Activated B cell treated with CpG ODN at 0.5 μM for 24 hours (primary cell): ENCODE data around the gene EFS. TPM values are rescaled to one million over a fixed set of nuclear protein-coding genes. Genes with fewer than 3 reads are reported as not detected.

Experiments used
- ATAC-seq: fragments of 200-7000 bp; cut with Tn5 transposase; one replicate; pipeline ENCODE4 v1.10.0; 2021; ENCODE audit warnings: low read depth, mild to moderate bottlenecking, moderate library complexity
- CTCF ChIA-PET: fragments of 350-600 bp; sonication (Branson Sonifier 250); formaldehyde crosslinking; loops from one replicate; lab custom pipeline; 2021; ENCODE audit warnings: antibody characterized with exemption; lab: Charles Lee
- POLR2A ChIA-PET: fragments of 350-600 bp; sonication (Branson Sonifier 250); formaldehyde crosslinking; loops from one replicate; lab custom pipeline; 2021; ENCODE audit warnings: antibody characterized with exemption; lab: Charles Lee
- DNase-seq: peaks from one replicate; pipeline ENCODE4 v3.0.0; 2022
- H3K27ac Mint-ChIP-seq: one replicate; pipeline ENCODE4 v1.8.0; 2020; ENCODE audit warnings: mixed read lengths
- H3K27me3 Mint-ChIP-seq: one replicate; pipeline ENCODE4 v1.8.0; 2021; ENCODE audit warnings: mixed read lengths
- H3K36me3 Mint-ChIP-seq: one replicate; pipeline ENCODE4 v1.8.0; 2021; ENCODE audit warnings: low read depth, mixed read lengths
- H3K4me1 Mint-ChIP-seq: one replicate; pipeline ENCODE4 v1.8.0; 2021; ENCODE audit warnings: mixed read lengths
- H3K4me3 Mint-ChIP-seq: one replicate; pipeline ENCODE4 v1.8.0; 2020; ENCODE audit warnings: mild to moderate bottlenecking, mixed read lengths
- H3K9me3 Mint-ChIP-seq: one replicate; pipeline ENCODE4 v1.8.0; 2020; ENCODE audit warnings: mixed read lengths
- intact Hi-C: fragments of 100-400 bp; cut with micrococcal nuclease; formaldehyde crosslinking; loops from one replicate; pipeline ENCODE4 v1.15.1; 2024
- total RNA-seq: library from RNA; stranded (reverse); gene quantifications from 2 replicates; pipeline ENCODE4 v1.2.3, GENCODE V29; 2022
- TF ChIP-seq, protein P1 (sequence below): fragments of 200-600 bp; IDR thresholded peaks from one replicate; pipeline ENCODE4 v1.8.0; 2022; ENCODE audit warnings: antibody characterized with exemption, mild to moderate bottlenecking

Gene EFS
- total RNA-seq, 1 donor from 2014 or later, result not detected

DNA sequence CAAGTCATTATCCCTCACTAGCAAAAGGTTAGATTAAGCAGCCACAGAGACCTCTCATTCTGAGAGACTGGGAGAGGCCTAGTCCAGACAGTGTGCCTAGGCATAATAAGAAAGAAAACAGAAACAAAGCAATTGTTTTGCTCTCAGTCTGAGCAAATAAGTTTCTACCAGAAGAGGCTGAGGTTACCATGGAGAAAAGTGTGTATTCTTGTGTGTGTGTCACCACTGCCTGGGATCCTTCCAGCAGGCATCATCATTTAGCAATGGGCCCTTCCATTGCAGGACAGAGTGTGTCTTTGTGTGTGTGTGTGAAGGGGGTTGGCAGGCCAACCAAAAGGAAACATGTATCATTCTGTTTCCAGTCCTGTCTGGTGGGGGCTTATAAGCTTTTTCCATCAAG is 3.7 kb downstream of the EFS start:
- no peak for DNase-seq
- CTCF ChIA-PET, result no interaction called here

DNA sequence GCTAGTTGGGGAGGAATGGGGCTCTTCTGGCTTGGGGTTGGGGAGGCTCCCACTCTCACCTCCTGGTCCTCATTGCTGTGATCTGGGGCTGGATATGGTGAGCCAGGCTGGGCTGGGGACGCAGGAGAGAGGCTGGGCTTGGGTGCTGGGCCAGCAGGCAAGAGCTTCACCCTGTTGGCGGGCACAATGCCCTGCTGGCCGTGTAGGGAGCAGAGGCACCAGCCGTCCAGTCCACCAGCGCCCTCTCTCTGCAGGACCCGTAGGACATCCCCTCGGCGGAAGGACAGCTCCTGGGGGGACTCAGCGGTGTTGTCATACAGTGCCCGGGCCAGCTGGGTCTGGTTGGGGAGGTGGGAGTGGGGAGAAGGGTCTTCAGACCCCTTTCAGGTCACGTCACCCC is 4.5 kb downstream of the EFS start:
- ChIA-PET CTCF (no interaction called here), POLR2A (interaction anchor here (0.5 to 0.6 kb wide), 2 partner anchors 56 to 647 kb away, joined by 4 to 5 read pairs; no protein-coding TSS in a partner anchor)
- H3K4me3 Mint-ChIP-seq, result no peak overlapping the region
- no peaks in the 10 kb centered on the region for H3K4me1 Mint-ChIP-seq
- H3K9me3 Mint-ChIP-seq, result no peaks in the 10 kb centered on the region
- no peaks in the 10 kb centered on the region for H3K36me3 Mint-ChIP-seq
- H3K27ac Mint-ChIP-seq, result no peak overlapping the region
- H3K27me3 Mint-ChIP-seq, result peaks cover 33% of the 10 kb centered on the region
- TF ChIP-seq, protein P1, sequence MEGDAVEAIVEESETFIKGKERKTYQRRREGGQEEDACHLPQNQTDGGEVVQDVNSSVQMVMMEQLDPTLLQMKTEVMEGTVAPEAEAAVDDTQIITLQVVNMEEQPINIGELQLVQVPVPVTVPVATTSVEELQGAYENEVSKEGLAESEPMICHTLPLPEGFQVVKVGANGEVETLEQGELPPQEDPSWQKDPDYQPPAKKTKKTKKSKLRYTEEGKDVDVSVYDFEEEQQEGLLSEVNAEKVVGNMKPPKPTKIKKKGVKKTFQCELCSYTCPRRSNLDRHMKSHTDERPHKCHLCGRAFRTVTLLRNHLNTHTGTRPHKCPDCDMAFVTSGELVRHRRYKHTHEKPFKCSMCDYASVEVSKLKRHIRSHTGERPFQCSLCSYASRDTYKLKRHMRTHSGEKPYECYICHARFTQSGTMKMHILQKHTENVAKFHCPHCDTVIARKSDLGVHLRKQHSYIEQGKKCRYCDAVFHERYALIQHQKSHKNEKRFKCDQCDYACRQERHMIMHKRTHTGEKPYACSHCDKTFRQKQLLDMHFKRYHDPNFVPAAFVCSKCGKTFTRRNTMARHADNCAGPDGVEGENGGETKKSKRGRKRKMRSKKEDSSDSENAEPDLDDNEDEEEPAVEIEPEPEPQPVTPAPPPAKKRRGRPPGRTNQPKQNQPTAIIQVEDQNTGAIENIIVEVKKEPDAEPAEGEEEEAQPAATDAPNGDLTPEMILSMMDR, result no peak
- intact Hi-C loops, result no loop called here
- ATAC-seq (no peak), DNase-seq (no peak)

More for the DNA sequence above, 3.7 kb downstream of the EFS start:
- peaks cover 29% of the 10 kb centered on the region for H3K27me3 Mint-ChIP-seq
- TF ChIP-seq, protein P1, result no peak
- H3K27ac Mint-ChIP-seq, result no peak overlapping the region
- no peak overlapping the region for H3K4me3 Mint-ChIP-seq
- POLR2A ChIA-PET, result no interaction called here
- ATAC-seq, result no peak
- no peaks in the 10 kb centered on the region for H3K36me3 Mint-ChIP-seq
- intact Hi-C loops, result no loop called here
- no peaks in the 10 kb centered on the region for H3K9me3 Mint-ChIP-seq
- no peaks in the 10 kb centered on the region for H3K4me1 Mint-ChIP-seq

DNA sequence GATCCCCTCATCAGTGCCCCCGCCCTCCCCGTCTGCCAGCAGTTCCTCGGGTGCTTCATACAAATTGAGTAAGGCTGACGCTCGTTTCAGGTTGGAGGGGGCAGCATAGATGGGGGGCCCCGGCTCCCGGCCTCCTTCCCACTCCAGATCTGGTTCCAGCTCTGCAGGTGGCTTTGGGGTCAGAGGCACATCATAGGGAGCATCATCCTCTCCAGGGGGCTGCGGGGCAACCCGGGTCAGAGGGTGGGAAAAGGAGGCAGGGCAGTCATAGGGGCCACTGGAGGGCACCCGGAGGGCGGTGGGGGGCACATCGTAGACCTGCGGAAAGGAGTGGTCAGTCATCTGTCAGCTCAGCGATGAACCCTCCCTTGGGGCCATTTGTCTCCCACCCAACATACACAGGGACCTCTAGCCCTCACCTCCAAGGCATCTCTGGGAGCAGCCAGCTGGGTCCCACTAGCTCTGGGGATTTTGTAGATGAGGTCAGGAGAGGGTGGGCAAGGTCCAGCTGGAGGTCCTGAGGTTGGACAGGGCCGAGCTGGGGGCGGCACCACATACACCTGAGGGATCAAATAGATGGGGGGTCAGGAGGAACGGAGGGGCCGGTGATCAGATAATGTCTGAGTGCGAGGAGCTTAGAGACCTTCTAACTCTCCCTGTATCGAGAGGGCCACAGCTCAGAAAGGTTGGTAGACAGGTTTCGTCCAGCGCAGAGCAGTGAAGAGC is 5.1 kb downstream of the EFS start:
- H3K36me3 Mint-ChIP-seq, result no peaks in the 10 kb centered on the region
- ChIA-PET POLR2A (interaction anchor here (0.6 kb wide), 1 partner anchor 647 kb away, joined by 5 read pairs; no protein-coding TSS in a partner anchor), CTCF (no interaction called here)
- DNase-seq (no peak), ATAC-seq (no peak)
- TF ChIP-seq, protein P1, result no peak
- H3K4me1 Mint-ChIP-seq, result no peaks in the 10 kb centered on the region
- H3K9me3 Mint-ChIP-seq, result no peaks in the 10 kb centered on the region
- H3K27ac Mint-ChIP-seq, result no peak overlapping the region
- intact Hi-C loops, result no loop called here
- H3K4me3 Mint-ChIP-seq, result no peak overlapping the region
- peaks cover 36% of the 10 kb centered on the region for H3K27me3 Mint-ChIP-seq

DNA sequence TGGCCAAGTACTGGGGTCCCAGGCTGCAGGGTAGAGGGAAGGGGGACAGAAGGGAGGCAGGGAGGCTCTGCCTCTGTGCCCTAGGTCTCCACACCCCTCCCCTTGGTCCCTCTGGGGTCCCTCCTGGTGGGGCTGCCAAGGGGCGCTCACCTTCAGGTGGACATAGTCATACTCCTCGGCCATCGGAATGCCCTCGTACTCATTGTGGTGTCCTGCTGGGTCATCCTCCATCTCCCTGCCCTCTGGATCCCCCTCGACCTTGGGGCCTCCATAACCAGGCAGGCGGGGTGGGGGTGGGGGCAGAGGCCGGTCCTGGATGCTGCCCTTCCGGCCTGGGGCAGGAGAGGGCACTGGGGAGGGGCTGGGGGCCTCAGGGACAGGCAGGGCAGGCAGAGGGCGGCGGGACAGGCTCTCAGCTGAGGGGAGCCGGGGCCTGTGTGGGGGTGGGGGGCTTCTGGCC is 5.8 kb downstream of the EFS start:
- Mint-ChIP-seq H3K4me3 (no peak overlapping the region), H3K27me3 (peaks cover 36% of the 10 kb centered on the region), H3K9me3 (no peaks in the 10 kb centered on the region), H3K4me1 (no peaks in the 10 kb centered on the region), H3K27ac (no peak overlapping the region), H3K36me3 (no peaks in the 10 kb centered on the region)
- intact Hi-C loops, result no loop called here
- TF ChIP-seq, protein P1, result no peak
- ChIA-PET POLR2A (no interaction called here), CTCF (no interaction called here)
- ATAC-seq (no peak), DNase-seq (no peak)

DNA sequence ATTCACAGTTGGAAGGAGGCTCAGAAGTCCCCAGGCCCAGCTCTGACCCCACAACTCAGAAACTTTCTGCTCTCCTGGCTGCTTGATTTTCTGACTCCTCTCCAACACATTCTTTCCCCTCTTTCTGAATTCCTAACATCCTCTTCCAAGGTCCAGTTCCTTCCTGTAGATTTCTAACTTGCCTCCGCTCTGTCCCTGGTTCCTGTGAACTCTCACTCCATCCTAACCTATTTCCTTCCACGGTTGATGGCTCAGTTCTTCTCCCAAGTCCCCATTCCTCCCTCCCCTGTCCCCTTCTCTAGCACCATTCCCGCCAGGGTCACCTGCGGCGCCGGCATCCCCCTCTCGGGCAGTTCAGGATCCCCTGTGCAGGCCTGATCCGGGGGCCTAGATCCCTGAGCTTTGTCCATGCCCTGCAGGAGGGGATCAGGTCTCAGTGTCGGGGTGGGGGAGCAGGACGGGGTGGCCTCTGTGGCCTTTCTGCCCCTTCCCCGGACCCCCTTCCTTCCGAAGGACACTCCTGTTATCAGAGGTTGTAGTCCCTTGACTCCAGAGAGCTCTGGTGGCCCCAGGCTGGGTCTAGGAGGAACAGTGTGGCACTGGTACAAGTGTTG is 6.3 kb downstream of the EFS start:
- intact Hi-C loops, result no loop called here
- Mint-ChIP-seq H3K36me3 (no peaks in the 10 kb centered on the region), H3K27me3 (peaks cover 38% of the 10 kb centered on the region), H3K4me3 (no peak overlapping the region), H3K4me1 (no peaks in the 10 kb centered on the region), H3K9me3 (no peaks in the 10 kb centered on the region), H3K27ac (no peak overlapping the region)
- POLR2A ChIA-PET, result no interaction called here
- ATAC-seq (no peak), DNase-seq (no peak)
- TF ChIP-seq, protein P1, result no peak
- CTCF ChIA-PET, result no interaction called here
